Left colon (tissue), 2 donors: ENCODE results near the gene SLC27A2. TPM values are rescaled to one million over a fixed set of nuclear protein-coding genes. Genes with fewer than 3 reads are reported as not detected.

Experiments
- total RNA-seq, 2 donors: library from RNA; stranded (reverse); fragmentation: NEBNext Ultra II Directional; extraction: Animal tissue kit (Norgen Biotek cat#: 25700); gene quantifications; one replicate each; pipeline ENCODE4 v1.2.1, GENCODE V29; 2021
- donor health status: DM: no; HTN: no; CAD: no.
- donor health status: DM: yes; HTN: yes; CAD: no.

The SLC27A2 gene
- total RNA-seq, 2 donors from 2014 or later, result 37.2 to 43.1 TPM

Other genes with a start within 250 kb of the SLC27A2 start
- gene ATP8B4, start 63.0 kb upstream of the SLC27A2 start, total RNA-seq, result 1 to 10 TPM; 1.9 to 5.9 TPM
- gene HDC, start 83.5 kb downstream of the SLC27A2 start, total RNA-seq, result 1 to 10 TPM in 1 of 2 donors, under 1 TPM in 1; 0.40 to 2.6 TPM
- gene GABPB1, start 173.0 kb downstream of the SLC27A2 start, total RNA-seq, result 10 to 100 TPM; 11.0 to 11.9 TPM
- gene USP8, start 242.2 kb downstream of the SLC27A2 start, total RNA-seq, result 10 to 100 TPM; 72.2 to 74.9 TPM